Activated CD4-positive, alpha-beta T cell treated with anti-CD3 and anti-CD28 coated beads, Interleukin-2, amount 10 ng/mL, durations not matched to agents 7 days and 5 days (primary cell): ENCODE data around the gene ZNF674. TPM values are rescaled to one million over a fixed set of nuclear protein-coding genes. Genes with fewer than 3 reads are reported as not detected.

Source experiments
- CTCF ChIA-PET: fragments of 350-600 bp; sonication (Branson Sonifier 250); formaldehyde crosslinking; loops from one replicate; lab custom pipeline; 2021; ENCODE audit warnings: antibody characterized with exemption; lab: Charles Lee
- POLR2A ChIA-PET: fragments of 350-600 bp; sonication (Branson Sonifier 250); formaldehyde crosslinking; loops from one replicate; lab custom pipeline; 2021; ENCODE audit warnings: antibody characterized with exemption; lab: Charles Lee
- DNase-seq: peaks from one replicate; pipeline ENCODE4 v3.0.0-alpha.2; 2020
- H3K27ac Mint-ChIP-seq: one replicate; pipeline ENCODE4 v1.8.0; 2021; ENCODE audit warnings: mild to moderate bottlenecking, moderate library complexity, mixed read lengths
- H3K27me3 Mint-ChIP-seq: one replicate; pipeline ENCODE4 v1.8.0; 2021; ENCODE audit warnings: mixed read lengths
- H3K36me3 Mint-ChIP-seq: one replicate; pipeline ENCODE4 v1.8.0; 2021; ENCODE audit warnings: low read depth, mixed read lengths
- H3K4me1 Mint-ChIP-seq: one replicate; pipeline ENCODE4 v1.8.0; 2021; ENCODE audit warnings: mixed read lengths
- H3K4me3 Mint-ChIP-seq: one replicate; pipeline ENCODE4 v1.8.0; 2021; ENCODE audit warnings: mild to moderate bottlenecking, moderate library complexity, mixed read lengths
- H3K9me3 Mint-ChIP-seq: one replicate; pipeline ENCODE4 v1.8.0; 2021; ENCODE audit warnings: mixed read lengths
- total RNA-seq, 2 experiments: library from RNA; stranded (reverse); gene quantifications; one replicate each; pipeline ENCODE4 v1.2.3, GENCODE V29; 2021

ZNF674 gene
- total RNA-seq, 2 experiments from 2014 or later, result 5.3 to 5.4 TPM

- peaks cover 31% of the 10 kb centered on the region for H3K36me3 Mint-ChIP-seq
- peak overlapping the region; percentile 0 for H3K27ac Mint-ChIP-seq
- peaks cover 46% of the 10 kb centered on the region for H3K4me1 Mint-ChIP-seq
- no peaks in the 10 kb centered on the region for H3K9me3 Mint-ChIP-seq
- ChIA-PET CTCF (interaction anchor here (0.5 kb wide), 1 partner anchor 986 kb away, joined by 3 read pairs; no protein-coding TSS in a partner anchor), POLR2A (no interaction called here)
- no peaks in the 10 kb centered on the region for H3K27me3 Mint-ChIP-seq
- no peak for DNase-seq
- peak overlapping the region; percentile 81 for H3K4me3 Mint-ChIP-seq
Observed at GRCh38 chrX:46575991-46576392, 30.8 kb upstream of the ZNF674 start.

GRCh38 chrX:46575586-46575985 is 30.4 kb upstream of the ZNF674 start:
- Mint-ChIP-seq H3K27ac (peak overlapping the region; percentile 50), H3K27me3 (no peaks in the 10 kb centered on the region), H3K4me1 (peaks cover 46% of the 10 kb centered on the region), H3K4me3 (peak overlapping the region; percentile 81), H3K9me3 (no peaks in the 10 kb centered on the region), H3K36me3 (peaks cover 30% of the 10 kb centered on the region)
- ChIA-PET POLR2A (no interaction called here), CTCF (interaction anchor here (0.5 kb wide), 1 partner anchor 986 kb away, joined by 3 read pairs; no protein-coding TSS in a partner anchor)
- no peak for DNase-seq

- peak; percentile 49 for DNase-seq
- POLR2A ChIA-PET, result no interaction called here
Observed at GRCh38 chrX:46574774-46575381, 29.7 kb upstream of the ZNF674 start.

GRCh38 chrX:46573892-46574773 is 28.9 kb upstream of the ZNF674 start:
- POLR2A ChIA-PET, result no interaction called here
- Mint-ChIP-seq H3K9me3 (no peaks in the 10 kb centered on the region), H3K4me1 (peaks cover 41% of the 10 kb centered on the region), H3K27ac (peak overlapping the region; percentile 89), H3K36me3 (peaks cover 20% of the 10 kb centered on the region), H3K27me3 (no peaks in the 10 kb centered on the region), H3K4me3 (peak overlapping the region; percentile 81)
- CTCF ChIA-PET, result interaction anchor here (0.6 kb wide), 1 partner anchor 165 kb away, joined by 3 read pairs; no protein-coding TSS in a partner anchor
- DNase-seq, result peak; percentile 82

More at GRCh38 chrX:46574774-46575381, 29.7 kb upstream of the ZNF674 start:
- Mint-ChIP-seq H3K4me3 (peak overlapping the region; percentile 81), H3K4me1 (peaks cover 46% of the 10 kb centered on the region), H3K27me3 (no peaks in the 10 kb centered on the region), H3K36me3 (peaks cover 26% of the 10 kb centered on the region), H3K27ac (peak overlapping the region; percentile 89), H3K9me3 (no peaks in the 10 kb centered on the region)
- CTCF ChIA-PET, result interaction anchor here (0.6 kb wide), 1 partner anchor 164 kb away, joined by 3 read pairs; no protein-coding TSS in a partner anchor

- H3K4me3 Mint-ChIP-seq, result peak within 1 kb of the TSS; percentile 81
- peaks cover 17% of the 10 kb centered on the region for H3K36me3 Mint-ChIP-seq
- CTCF ChIA-PET, result interaction anchor here (1.2 kb wide), 1 partner anchor 17 kb away, joined by 3 read pairs; no protein-coding TSS in a partner anchor
- H3K27ac Mint-ChIP-seq, result peak within 1 kb of the TSS; percentile 89
- H3K4me1 Mint-ChIP-seq, result peaks cover 38% of the 10 kb centered on the region
- H3K9me3 Mint-ChIP-seq, result no peaks in the 10 kb centered on the region
- H3K27me3 Mint-ChIP-seq, result no peaks in the 10 kb centered on the region
- peak; percentile 57 for DNase-seq
- POLR2A ChIA-PET, result no interaction called here
Observed at GRCh38 chrX:46573331-46573891, 28.2 kb upstream of the ZNF674 start, which contains the start of gene CHST7. CHST7 (plus strand) TSS chrX:46573765; CDS start chrX:46573932, 167 bp downstream.

GRCh38 chrX:46572340-46572936 is 27.2 kb upstream of the ZNF674 start:
- Mint-ChIP-seq H3K36me3 (peaks cover 12% of the 10 kb centered on the region), H3K27ac (peak overlapping the region; percentile 89), H3K4me3 (peak overlapping the region; percentile 81), H3K4me1 (peaks cover 34% of the 10 kb centered on the region), H3K27me3 (no peaks in the 10 kb centered on the region), H3K9me3 (no peaks in the 10 kb centered on the region)
- DNase-seq, result no peak
- ChIA-PET POLR2A (no interaction called here), CTCF (interaction anchor here (0.6 to 1.2 kb wide), 6 partner anchors 10 to 974 kb away, joined by 3 to 4 read pairs (median 4); no protein-coding TSS in a partner anchor)

GRCh38 chrX:46571423-46572339 is 26.5 kb upstream of the ZNF674 start:
- H3K27me3 Mint-ChIP-seq, result no peaks in the 10 kb centered on the region
- peak overlapping the region; percentile 81 for H3K4me3 Mint-ChIP-seq
- DNase-seq, result no peak
- peaks cover 28% of the 10 kb centered on the region for H3K4me1 Mint-ChIP-seq
- H3K27ac Mint-ChIP-seq, result peak overlapping the region; percentile 89
- peaks cover 8% of the 10 kb centered on the region for H3K36me3 Mint-ChIP-seq
- no peaks in the 10 kb centered on the region for H3K9me3 Mint-ChIP-seq
- ChIA-PET POLR2A (no interaction called here), CTCF (interaction anchor here (0.6 to 1.2 kb wide), 5 partner anchors 9 to 975 kb away, joined by 3 to 4 read pairs (median 4); no protein-coding TSS in a partner anchor)

- POLR2A ChIA-PET, result no interaction called here
- no peak for DNase-seq
- Mint-ChIP-seq H3K4me3 (no peak overlapping the region), H3K27ac (no peak overlapping the region), H3K9me3 (no peaks in the 10 kb centered on the region), H3K36me3 (peaks cover 2% of the 10 kb centered on the region), H3K4me1 (peaks cover 18% of the 10 kb centered on the region), H3K27me3 (no peaks in the 10 kb centered on the region)
- CTCF ChIA-PET, result no interaction called here
Observed at GRCh38 chrX:46569621-46570020, 24.4 kb upstream of the ZNF674 start.

GRCh38 chrX:46567388-46567787 is 22.2 kb upstream of the ZNF674 start:
- no peak for DNase-seq
- ChIA-PET POLR2A (no interaction called here), CTCF (interaction anchor here (0.9 to 1.0 kb wide), 3 partner anchors 20 to 592 kb away, joined by 3 read pairs; no protein-coding TSS in a partner anchor)
- H3K27ac Mint-ChIP-seq, result no peak overlapping the region
- H3K4me3 Mint-ChIP-seq, result no peak overlapping the region
- H3K27me3 Mint-ChIP-seq, result no peaks in the 10 kb centered on the region
- H3K4me1 Mint-ChIP-seq, result peaks cover 12% of the 10 kb centered on the region
- H3K9me3 Mint-ChIP-seq, result no peaks in the 10 kb centered on the region
- peaks cover under 1% of the 10 kb centered on the region for H3K36me3 Mint-ChIP-seq

GRCh38 chrX:46561824-46562657 is 16.8 kb upstream of the ZNF674 start:
- no peak for DNase-seq

GRCh38 chrX:46559062-46559461 is 13.8 kb upstream of the ZNF674 start:
- POLR2A ChIA-PET, result no interaction called here

More at GRCh38 chrX:46561824-46562657, 16.8 kb upstream of the ZNF674 start:
- Mint-ChIP-seq H3K27ac (peak overlapping the region; percentile 77), H3K27me3 (no peaks in the 10 kb centered on the region), H3K4me1 (peaks cover 17% of the 10 kb centered on the region), H3K36me3 (no peaks in the 10 kb centered on the region), H3K9me3 (no peaks in the 10 kb centered on the region), H3K4me3 (no peak overlapping the region)
- ChIA-PET POLR2A (no interaction called here), CTCF (interaction anchor here (0.5 to 0.7 kb wide), 3 partner anchors 10 to 1868 kb away, joined by 3 to 4 read pairs (median 4); no protein-coding TSS in a partner anchor)

More at GRCh38 chrX:46559062-46559461, 13.8 kb upstream of the ZNF674 start:
- Mint-ChIP-seq H3K4me1 (peaks cover 17% of the 10 kb centered on the region), H3K4me3 (no peak overlapping the region), H3K27me3 (no peaks in the 10 kb centered on the region), H3K36me3 (no peaks in the 10 kb centered on the region), H3K9me3 (no peaks in the 10 kb centered on the region), H3K27ac (no peak overlapping the region)
- CTCF ChIA-PET, result no interaction called here
- no peak for DNase-seq
